OCI-LY3 (cell line): ENCODE results near the gene DAB1.

Experiments
- EZH2phosphoT487 ChIP-seq: fragments of 200-600 bp; shearing (Covaris generic); IDR thresholded peaks from 2 replicates; pipeline ENCODE4 v1.6.1; 2018; ENCODE audit warnings: antibody characterized with exemption, mixed run types, low read depth
- TF ChIP-seq, protein P1 (sequence below): fragments of 200-600, 300-600 bp; sonication (generic); IDR thresholded peaks from 2 replicates; pipeline ENCODE4 v1.5.1; 2014; ENCODE audit warnings: antibody characterized with exemption, low read length, low read depth

DNA sequence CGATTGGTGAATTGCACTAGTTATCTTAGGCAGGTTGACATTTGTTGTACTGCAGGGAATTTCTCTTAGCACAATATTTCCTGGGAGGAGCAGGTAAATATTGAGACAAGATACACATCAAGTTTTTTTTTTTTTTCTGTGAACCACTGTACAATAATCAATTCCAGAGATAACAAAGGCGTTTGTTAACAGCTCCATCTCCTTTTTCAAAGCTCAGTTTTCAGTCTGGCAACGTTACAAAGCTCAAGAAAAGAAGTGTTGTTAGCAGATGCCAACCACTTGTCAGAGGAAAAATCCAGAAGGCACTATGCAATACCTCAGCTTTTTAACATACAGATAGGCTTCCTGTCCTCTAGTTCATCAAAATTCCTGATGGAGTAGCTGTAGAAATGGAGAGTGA lies 40.9 kb upstream of the DAB1 start:
- TF ChIP-seq, protein P1, sequence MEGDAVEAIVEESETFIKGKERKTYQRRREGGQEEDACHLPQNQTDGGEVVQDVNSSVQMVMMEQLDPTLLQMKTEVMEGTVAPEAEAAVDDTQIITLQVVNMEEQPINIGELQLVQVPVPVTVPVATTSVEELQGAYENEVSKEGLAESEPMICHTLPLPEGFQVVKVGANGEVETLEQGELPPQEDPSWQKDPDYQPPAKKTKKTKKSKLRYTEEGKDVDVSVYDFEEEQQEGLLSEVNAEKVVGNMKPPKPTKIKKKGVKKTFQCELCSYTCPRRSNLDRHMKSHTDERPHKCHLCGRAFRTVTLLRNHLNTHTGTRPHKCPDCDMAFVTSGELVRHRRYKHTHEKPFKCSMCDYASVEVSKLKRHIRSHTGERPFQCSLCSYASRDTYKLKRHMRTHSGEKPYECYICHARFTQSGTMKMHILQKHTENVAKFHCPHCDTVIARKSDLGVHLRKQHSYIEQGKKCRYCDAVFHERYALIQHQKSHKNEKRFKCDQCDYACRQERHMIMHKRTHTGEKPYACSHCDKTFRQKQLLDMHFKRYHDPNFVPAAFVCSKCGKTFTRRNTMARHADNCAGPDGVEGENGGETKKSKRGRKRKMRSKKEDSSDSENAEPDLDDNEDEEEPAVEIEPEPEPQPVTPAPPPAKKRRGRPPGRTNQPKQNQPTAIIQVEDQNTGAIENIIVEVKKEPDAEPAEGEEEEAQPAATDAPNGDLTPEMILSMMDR, result no peak
- no peak for TF ChIP-seq EZH2phosphoT487
